Measurements from ENCODE around the gene KATNAL2. TPM values are rescaled to one million over a fixed set of nuclear protein-coding genes. Genes with fewer than 3 reads are reported as not detected.
A peak's percentile ranks its signal among the peaks of the same experiment; 100 is the strongest.

The KATNAL2 gene
- total RNA-seq, 1 experiment from 2014 or later = 21.7 TPM

GRCh38 chr18:47110492-47111274 lies 193.3 kb downstream of the KATNAL2 start:
- Histone ChIP-seq H3K23ac (ENCODE audit: insufficient read length, low read depth, low read length) (no peak overlapping the region), H2BK12ac (ENCODE audit: insufficient read length, low read depth, low read length) (no peak overlapping the region), H2BK120ac (ENCODE audit: low read depth, low read length, poor library complexity, severe bottlenecking) (no peak overlapping the region), H4K8ac (replicated peaks; ENCODE audit: insufficient read length, low read depth, low read length) (no peak overlapping the region), H4K20me1 (ENCODE audit: control insufficient read depth, insufficient read depth, insufficient read length) (no peaks in the 10 kb centered on the region), H2AFZ (ENCODE audit: low read length) (no peak overlapping the region), H3K18ac (ENCODE audit: insufficient read length, low read depth, low read length) (no peak overlapping the region), H3K27me3 (ENCODE audit: insufficient read depth, low read length) (no peaks in the 10 kb centered on the region), H3K56ac (ENCODE audit: insufficient read length, low read depth, low read length) (no peak overlapping the region), H2BK20ac (ENCODE audit: low read depth, low read length, poor library complexity, severe bottlenecking) (no peak overlapping the region), H2AK5ac (ENCODE audit: insufficient read length, low read length) (no peak overlapping the region), H3K27ac (ENCODE audit: insufficient read length, low read depth, low read length) (no peak overlapping the region), H3K79me2 (ENCODE audit: insufficient read depth, low read length) (no peaks in the 10 kb centered on the region), H3K9ac (ENCODE audit: extremely low read depth, insufficient read length, low read length) (no peak overlapping the region), H3K23me2 (ENCODE audit: insufficient read length, low read depth, low read length, poor library complexity, severe bottlenecking) (no peaks in the 10 kb centered on the region), H4K5ac (ENCODE audit: insufficient read length, low read depth, low read length) (no peak overlapping the region), H2BK15ac (ENCODE audit: low read depth, low read length) (no peak overlapping the region), H3K79me1 (ENCODE audit: insufficient read depth, low read depth, low read length, poor library complexity, severe bottlenecking) (no peaks in the 10 kb centered on the region), H3K4me2 (ENCODE audit: insufficient read depth, insufficient read length, low read length) (no peak overlapping the region), H3T11ph (ENCODE audit: low read length) (no peak overlapping the region), H3K9me3 (ENCODE audit: control insufficient read depth, low read depth, low read length) (no peaks in the 10 kb centered on the region), H3K14ac (ENCODE audit: insufficient read depth, low read length) (no peak overlapping the region), H2BK5ac (ENCODE audit: insufficient read length, low read length) (no peak overlapping the region), H4K91ac (ENCODE audit: insufficient read length, low read depth, low read length) (no peak overlapping the region), H3K4me1 (ENCODE audit: insufficient read depth, low read length) (no peaks in the 10 kb centered on the region; the same call in 1 of the 2 replicates), H3K4ac (ENCODE audit: low read depth, low read length) (no peak overlapping the region)
- TF ChIP-seq CTCF (conservative IDR thresholded peaks at IDR 0.05) = no peak
- Mint-ChIP-seq H3K4me1 (peaks cover 75 to 76% of the 10 kb centered on the region in 2 experiments), H3K27ac (peak overlapping the region in 2 of 3 experiments; percentile 12 to 57; a peak in 1 of 7 replicates), H3K4me3 (no peak overlapping the region), H3K9me3 (no peaks in the 10 kb centered on the region), H3K36me3 (ENCODE audit: insufficient read depth in 1 of 3, low read depth in 3 of 3) (peaks cover 9 to 49% (median 37%) of the 10 kb centered on the region in 3 experiments; a peak in 6 of 7 replicates), H3K27me3 (ENCODE audit: low read depth) (no peaks in the 10 kb centered on the region)
- WGBS (ENCODE audit: extremely low coverage, insufficient read length, low lambda C conversion rate) = no CpG with 5 or more reads among the region's 6 CpGs
- DNase-seq = no peak
